ENCODE results near the gene UBE2Q2. TPM values are rescaled to one million over a fixed set of nuclear protein-coding genes. Genes with fewer than 3 reads are reported as not detected.

Gene UBE2Q2
- total and polyA plus RNA-seq, 9 of the 15 experiments (the other 6 are each of a cell fraction or from before 2014, with no cell fraction given), result 6.2 to 24.0 (median 16.2) TPM

- no peak for TF ChIP-seq RCOR1 (IDR thresholded peaks at IDR 0.05; ENCODE audit: borderline replicate concordance in 1 of 2, low read depth in 2 of 2, low read length in 2 of 2)
- TF ChIP-seq RB1 (IDR thresholded peaks at IDR 0.05; ENCODE audit: low read depth), result peak; percentile 64
- TF ChIP-seq SREBF2 (CRISPR knock-in tag; IDR thresholded peaks at IDR 0.05), result no peak
- TF ChIP-seq CEBPZ (IDR thresholded peaks at IDR 0.05; ENCODE audit: borderline replicate concordance, low read depth, low read length), result no peak
- TF ChIP-seq SOX6 (IDR thresholded peaks at IDR 0.05), result no peak; the same call in 1 of the 2 replicates
- TF ChIP-seq ZNF644 (tag; IDR thresholded peaks at IDR 0.05; ENCODE audit: low read depth), result peak; percentile 90
- TF ChIP-seq RUNX1 (IDR thresholded peaks at IDR 0.05; ENCODE audit: low read depth), result no peak
- TF ChIP-seq TAF15 (IDR thresholded peaks at IDR 0.05; ENCODE audit: low read depth, low read length), result no peak
- TF ChIP-seq ZC3H11A (IDR thresholded peaks at IDR 0.05; ENCODE audit: low read depth, low read length), result no peak
- TF ChIP-seq ZNF436 (CRISPR knock-in tag; IDR thresholded peaks at IDR 0.05), result no peak
- TF ChIP-seq HNRNPL (IDR thresholded peaks at IDR 0.05; ENCODE audit: low read depth, low read length), result peak; percentile 48; the same call in 1 of the 2 replicates
- TF ChIP-seq MAX (CRISPR knock-in tag; IDR thresholded peaks at IDR 0.05), result peak; percentile 94
- no peak for TF ChIP-seq ZBED1 (IDR thresholded peaks at IDR 0.05)
- TF ChIP-seq RFX5 (IDR thresholded peaks at IDR 0.05; ENCODE audit: low read depth, low read length), result no peak
- TF ChIP-seq USF1 (CRISPR knock-in tag; IDR thresholded peaks at IDR 0.05), result no peak
- TF ChIP-seq E4F1 (CRISPR knock-in tag; IDR thresholded peaks at IDR 0.05; ENCODE audit: borderline replicate concordance), result no peak
- TF ChIP-seq CBX5 (IDR thresholded peaks at IDR 0.05; ENCODE audit: borderline replicate concordance, low read depth), result no peak
- peak; percentile 66; the same call in 1 of the 2 replicates for TF ChIP-seq PHF8 (IDR thresholded peaks at IDR 0.05; ENCODE audit: borderline replicate concordance, low read length)
- TF ChIP-seq ZNF76 (CRISPR knock-in tag; IDR thresholded peaks at IDR 0.05; ENCODE audit: borderline replicate concordance), result no peak
- no peak for TF ChIP-seq SRSF1 (IDR thresholded peaks at IDR 0.05; ENCODE audit: low read depth, low read length)
Measured at GRCh38 chr15:75842722-75843677, at the start of gene UBE2Q2 (continued).

Measured in K562 (cell line).